Dermis microvascular lymphatic vessel endothelial cell (primary cell): ENCODE data around the gene HES5. TPM values are rescaled to one million over a fixed set of nuclear protein-coding genes. Genes with fewer than 3 reads are reported as not detected.
"Not testable (repeated sequence)": the region's sequence is repeated elsewhere in the genome, so short reads cannot be mapped to it uniquely, and the experiment has no call there.

Experiments used
- DNase-seq, 2 donors: peaks; one replicate each; pipeline versions ENCODE4 v3.0.0 to v3.0.0-alpha.2; 2010; ENCODE audit warnings: low read depth in 2 of 2
- total RNA-seq: library from RNA; depleted of rRNA; stranded (reverse); fragments of >200 nt; gene quantifications from 2 replicates; pipeline ENCODE4 v1.2.1, GENCODE V29; 2014

HES5 gene, protein sequence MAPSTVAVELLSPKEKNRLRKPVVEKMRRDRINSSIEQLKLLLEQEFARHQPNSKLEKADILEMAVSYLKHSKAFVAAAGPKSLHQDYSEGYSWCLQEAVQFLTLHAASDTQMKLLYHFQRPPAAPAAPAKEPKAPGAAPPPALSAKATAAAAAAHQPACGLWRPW
- 0.13 TPM in 2 replicates for total RNA-seq

DNA sequence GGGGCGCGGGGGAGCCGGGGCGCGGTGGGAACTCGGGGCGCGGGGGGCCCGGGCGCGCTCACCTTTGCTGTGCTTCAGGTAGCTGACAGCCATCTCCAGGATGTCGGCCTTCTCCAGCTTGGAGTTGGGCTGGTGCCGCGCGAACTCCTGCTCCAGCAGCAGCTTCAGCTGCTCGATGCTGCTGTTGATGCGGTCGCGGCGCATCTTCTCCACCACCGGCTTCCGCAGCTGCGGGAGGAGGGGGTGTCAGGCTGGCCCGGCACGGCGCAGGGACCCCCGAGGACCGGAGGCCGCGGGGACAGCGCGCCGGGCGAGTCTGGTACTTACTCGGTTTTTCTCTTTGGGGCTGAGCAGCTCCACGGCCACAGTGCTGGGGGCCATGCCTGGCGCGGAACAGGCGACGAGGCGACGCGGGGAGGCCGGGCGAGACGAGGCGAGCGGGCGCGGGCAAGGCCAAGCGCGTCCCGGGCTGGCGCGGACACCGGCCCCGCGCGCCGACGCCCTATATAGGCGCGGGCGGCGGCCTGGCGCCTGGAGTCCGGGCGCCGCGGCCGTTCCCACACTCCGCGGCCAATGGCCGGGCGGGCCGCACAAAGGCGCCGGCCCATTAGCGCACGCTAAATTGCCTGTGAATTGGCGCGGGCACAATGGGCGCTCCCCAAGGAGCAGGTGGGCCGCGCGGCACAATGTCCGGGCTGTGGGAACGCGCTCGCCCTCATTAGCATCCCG, at the start of gene HES5:
TSS of gene HES5 (minus strand) at position 480 of the 729 bp plus-strand sequence. CDS start at position 381, 99 bp downstream.
- DNase-seq = peak in 1 of 2 donors; percentile 55

DNA sequence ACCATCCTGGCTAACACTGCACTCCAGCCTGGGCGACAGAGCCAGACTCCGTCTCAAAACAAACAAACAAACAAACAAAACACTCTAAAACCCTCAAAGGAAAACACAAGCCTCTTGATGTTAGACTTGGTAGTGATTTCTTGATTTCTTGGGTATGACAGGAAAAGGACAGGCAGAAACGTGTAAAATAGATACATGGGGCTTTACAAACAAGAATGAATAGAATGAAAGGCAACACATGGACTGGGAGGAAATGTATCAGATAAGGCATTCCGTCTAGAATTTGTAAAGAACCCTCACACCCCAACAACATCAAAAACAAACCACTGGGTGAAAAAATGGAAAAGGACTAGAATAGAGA, 48.7 kb upstream of the HES5 start:
- DNase-seq = no peak

DNA sequence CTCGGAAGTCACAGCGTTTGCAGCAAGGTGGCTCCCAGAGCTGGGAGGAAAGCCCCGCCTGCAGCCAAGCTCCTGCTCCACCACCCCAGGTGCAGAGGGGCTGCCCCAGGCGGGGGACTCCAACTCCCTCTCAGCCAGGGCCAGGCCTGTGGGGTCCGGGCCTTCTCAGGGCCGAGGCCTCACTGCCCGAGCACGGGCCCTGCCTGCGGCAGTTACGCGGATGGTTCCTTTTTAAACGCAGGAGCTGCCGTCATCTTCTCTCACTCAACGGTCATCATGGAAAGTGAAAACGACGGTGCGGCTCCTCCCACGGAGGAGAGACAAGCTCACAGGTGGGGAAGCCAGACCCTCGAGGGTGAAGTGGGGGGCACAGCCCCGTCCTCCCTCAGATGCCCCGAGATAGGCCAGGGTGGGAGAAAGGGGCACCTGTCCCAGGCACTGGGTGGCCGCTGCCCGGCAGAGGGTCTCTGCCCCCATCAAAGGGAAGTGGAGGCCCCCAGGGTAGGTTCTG, 47.6 kb upstream of the HES5 start:
- not testable (repeated sequence) for DNase-seq

DNA sequence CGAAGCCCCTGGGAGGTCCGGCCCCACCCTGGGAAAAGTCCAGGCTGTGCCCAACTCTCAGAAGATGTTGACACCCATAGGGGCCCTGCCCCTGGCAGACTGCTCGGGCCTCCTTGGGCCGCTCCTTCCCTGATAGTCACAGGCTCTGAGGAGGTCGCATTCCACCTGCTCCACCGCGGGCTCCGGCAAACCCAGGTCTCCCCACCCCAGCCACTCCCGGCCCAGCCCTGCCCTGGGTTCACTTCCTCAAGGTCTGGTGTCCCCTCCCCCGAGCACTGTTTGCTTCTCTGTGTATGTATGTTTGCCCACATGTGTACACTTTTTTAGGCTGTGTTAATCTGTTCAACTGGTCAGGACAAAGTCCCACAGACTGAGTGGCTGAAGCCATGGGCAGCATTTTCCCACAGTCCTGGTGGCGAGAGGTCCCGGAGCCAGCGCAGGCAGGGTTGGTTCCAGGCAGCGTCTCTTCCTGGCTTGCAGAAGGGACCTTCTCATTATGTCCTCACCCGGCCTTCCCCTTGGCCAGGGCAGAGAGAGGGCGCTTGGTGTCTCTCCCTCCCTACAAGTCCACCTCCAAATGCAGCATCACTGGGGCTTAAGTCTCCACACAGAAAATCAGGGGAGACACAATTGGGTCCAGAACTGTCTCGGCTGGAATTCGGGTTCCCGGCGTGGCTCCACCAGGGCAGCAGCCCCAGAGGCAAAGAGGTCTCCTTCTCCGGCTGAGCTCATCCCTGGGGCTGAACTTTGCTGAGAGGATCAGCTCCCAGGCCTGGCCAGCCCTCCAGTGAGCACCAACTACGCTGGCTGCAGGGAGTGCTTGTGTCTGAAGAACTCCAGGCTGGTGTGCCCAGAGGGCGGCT, 46.0 kb upstream of the HES5 start:
- no peak for DNase-seq

DNA sequence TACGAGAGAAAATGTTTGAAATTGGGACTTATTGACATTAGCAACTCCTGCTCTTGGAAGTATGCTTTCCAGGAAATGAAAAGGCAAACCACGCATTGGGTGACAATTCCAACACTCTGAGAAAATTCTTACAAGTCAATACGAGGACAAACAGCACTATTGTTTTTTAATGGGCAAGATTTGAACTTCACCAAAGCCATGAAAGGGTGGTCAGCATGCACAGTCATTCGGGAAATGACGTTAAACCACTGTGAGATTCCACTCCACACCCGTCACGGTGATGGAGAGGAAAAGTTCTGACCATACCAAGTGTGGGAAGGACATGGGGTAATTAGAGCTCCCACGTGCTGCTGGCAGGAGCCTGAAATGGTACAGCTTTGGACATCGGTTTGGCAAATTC, 44.3 kb upstream of the HES5 start:
- no peak for DNase-seq

DNA sequence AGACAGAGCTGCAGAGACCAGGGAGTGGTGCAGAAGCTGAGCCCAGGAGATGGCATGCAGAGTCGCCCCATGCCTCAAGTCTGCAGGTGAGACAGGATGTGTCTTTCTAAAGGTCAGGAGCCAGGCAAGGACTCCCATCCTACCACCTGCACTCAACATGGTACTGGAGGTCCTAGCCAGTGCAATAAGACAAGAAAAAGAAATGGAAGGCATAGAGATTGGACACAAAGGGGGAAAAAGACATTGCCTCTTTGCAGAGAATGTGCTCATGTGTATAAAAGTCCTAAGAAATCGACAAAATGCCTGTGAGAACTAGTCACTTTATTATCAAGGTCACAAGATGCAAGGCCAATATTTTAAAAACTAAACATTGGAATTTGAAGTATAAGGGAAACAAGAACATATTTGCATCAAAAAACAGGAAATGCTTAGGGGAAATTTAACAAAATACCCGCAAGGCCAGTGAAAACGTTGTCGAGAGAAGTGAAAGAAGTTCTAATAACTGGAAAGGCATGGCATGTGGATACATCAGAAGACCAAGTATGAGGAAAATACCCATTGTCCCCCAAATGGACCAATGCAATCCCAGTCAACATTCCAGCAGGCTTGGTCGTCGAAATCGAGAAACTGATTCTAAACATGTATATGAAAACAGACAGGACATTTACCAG, 43.3 kb upstream of the HES5 start:
- no peak for DNase-seq

DNA sequence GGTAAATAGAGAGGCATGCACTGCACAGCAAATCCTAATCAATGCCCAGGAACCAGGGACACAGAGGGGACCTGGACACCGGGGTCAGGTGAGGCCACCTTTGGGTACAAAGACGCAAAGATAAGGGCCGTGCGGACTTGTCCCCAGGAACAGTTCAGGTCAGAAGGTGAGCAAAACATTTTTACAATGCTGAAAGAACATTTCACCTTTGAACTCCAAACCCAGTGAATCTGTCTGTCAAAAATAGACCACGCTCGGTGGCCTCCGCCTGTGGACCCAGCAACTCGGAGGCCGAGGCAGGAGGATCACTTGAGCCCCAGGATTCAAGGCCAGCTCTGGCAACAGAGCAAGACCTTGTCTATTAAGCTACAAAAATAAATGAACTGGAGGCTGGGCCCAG, 41.3 kb upstream of the HES5 start:
- no peak for DNase-seq

DNA sequence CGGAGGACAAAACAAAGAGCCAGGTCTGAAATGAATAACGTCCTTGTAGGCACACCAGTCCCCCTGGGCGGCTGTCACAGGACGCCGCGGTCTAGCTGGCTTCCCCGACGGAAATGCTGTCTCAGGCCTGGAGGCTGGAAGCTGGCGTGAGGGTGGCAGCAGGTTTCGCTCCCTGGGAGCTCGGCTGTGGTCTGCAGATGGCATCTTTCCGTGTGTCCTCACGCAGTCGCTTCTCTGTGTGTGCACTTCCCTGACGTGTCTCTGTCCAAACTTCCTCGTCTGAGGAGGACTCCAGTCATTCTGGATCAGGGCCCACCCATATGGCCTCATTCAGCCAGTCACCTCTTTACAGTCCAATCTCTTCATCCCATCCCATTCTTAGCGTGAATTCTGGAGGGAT, 40.3 kb upstream of the HES5 start:
- no peak for DNase-seq

DNA sequence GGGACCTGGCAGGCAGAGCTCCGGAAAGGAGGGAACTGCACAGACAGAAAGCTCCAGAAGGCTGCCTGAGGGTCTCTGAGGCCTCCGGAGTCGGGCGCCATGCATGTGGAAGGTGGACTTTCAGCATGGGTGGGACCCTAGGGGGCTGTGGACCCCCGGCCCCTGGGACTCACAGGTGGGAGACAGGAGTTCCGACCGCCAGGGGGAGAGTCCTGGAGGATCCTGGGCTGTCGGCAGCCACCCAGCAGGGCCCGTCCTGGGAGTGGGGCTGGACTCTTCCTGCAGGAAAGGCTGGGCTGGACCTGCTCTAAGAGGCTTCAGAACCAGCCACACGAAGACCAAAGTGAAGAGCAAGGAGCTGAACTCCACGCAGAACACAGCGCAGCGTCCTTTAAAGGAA, 39.6 kb upstream of the HES5 start:
- DNase-seq = not testable (repeated sequence)

DNA sequence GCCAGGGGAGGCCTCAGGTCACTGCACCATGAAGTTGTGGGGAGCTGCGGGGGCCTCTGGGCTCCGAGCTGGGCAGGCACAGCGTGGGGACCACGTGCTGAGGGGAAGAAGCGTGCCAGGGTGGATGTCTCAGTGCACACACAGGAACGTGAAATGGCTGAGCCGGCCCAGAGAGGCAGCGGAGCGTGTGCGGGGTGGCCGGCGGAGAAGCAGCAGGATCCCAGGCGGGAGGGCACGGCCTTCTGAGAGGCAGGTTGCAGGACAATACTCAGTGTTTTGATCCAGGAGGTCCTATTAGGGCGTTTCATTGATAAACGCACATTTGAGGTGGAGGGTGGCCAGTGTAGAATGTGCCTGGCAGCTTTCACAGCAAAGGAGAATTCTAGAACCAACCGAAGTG, 39.0 kb upstream of the HES5 start:
- no peak for DNase-seq

DNA sequence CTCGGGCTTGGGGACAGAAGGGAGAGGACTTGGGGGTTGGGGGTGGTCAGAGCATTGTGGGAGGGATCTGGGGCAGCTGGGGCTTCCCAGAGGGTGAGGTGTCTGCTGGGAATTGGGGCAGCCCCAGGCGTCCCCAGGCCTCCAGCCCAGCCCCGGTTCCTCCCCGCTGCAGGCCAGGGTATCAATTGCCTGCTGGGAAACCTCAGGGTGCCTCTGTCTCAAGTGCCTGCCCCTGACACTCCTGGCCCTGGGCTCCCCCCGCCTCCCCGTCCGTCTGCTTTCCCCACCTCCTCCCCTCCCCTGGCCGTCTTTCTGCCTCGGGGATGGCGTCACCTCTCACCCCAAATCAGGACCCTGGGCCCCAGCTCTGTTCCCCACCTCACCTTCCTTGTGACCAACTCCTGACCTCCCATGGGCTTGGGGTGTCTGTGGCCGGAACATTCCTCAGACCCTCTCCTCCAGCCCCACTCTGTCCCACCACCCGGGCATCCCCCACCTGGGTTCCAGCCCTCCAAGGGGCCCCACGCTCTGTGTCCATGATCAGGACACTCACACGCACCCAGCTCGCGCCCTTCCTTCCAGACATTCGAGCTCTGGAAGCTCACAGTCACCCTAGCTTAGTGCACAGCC, 38.2 kb upstream of the HES5 start:
- DNase-seq = not testable (repeated sequence)

DNA sequence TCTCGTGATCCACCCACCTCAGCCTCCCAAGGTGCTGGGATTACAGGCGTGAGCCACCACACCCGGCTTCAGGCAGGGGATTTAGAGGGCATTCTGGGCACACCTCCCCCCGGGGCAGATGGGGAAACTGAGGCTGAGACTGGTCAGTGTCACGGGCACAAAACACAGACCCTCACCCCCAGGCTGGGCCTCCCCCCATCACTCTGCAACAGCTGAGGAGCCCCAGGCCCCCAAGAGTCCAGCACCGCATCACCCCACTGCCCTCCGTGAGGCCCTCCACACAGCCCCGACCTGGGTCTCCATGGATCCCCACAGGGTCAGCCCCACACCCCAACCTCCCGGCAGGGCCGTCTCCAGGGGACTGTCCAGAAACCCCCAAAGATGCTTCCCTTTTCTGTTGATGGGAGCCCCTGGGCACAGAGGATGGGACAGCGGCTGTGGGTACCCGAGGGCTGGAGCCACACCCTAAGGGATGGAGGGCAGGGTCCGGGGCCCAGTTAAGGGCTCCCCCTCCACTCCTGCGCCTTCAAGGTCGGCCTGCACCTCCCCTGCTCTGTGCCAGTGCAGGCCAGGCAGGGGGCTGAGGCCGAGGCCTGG, 37.1 kb upstream of the HES5 start:
- no peak for DNase-seq

DNA sequence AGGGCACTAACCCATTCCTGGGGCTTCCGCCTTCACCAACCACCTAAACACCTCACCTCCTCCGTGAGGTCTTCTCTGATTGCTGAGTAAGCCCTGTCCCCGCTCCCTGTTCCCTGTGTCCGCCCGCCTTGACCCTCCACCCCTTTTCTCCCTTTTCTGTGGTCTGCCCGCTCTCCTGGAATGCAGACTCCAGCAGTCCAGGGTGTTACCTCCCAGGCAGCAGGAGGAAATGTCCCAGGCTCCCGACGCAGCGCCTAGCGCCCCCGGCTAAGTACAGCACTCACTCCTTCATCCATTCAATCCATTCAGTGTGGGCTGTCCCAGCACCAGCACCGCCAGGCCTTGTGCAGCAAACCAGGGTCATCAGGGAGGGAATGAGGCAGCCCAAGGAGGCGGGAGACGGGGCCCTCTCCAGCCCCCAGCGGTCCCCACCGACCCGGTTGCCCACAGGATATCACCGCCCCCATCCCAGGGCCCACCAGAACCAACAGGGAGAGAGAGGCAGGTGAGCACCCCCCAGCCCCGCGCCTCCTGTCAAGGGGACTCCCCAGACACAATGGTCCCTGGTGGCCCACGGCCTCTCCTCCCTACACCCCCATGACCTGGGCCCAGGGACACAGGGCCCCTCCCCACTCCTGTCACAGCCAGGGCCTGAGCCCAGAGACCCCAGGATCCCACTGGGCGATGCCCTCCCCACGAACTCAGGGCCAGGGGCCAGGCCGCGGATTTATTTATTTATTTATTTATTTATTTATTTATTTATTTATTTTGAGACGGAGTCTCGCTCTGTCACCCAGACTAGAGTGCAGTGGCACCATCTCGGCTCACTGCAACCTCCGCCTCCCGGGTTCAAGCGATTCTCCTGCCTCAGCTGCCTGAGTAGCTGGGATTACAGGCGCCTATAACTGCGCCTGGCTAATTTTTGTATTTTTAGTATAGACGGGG, 36.3 kb upstream of the HES5 start:
- DNase-seq = no peak

DNA sequence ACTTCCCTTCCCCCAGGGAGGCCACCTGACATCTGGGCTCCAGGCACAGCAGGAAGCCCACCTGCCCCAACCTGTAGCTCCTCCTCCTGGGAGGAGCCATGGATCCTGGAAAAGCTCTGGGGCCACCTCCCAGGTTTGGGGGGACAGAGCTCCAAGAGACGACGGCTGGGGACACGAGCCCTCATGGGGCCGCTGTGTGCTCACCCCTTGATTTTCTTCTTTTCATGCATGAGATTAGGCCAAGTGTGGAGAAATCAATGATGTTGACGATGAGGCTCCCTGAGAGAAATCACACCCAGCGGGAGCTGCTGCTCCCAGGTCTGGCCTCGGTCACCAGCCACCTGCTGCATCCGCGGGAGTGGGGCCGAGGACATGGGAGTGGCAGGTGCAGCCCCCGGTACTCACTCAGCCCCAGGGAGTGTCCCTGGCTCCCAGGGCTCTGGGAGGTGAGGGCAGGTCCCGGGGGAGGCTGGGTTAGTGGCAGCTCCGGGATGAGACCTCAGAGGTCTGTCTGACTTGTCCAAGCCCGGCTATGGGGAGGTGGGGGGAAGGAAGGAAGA, 34.8 kb upstream of the HES5 start:
- no peak for DNase-seq

DNA sequence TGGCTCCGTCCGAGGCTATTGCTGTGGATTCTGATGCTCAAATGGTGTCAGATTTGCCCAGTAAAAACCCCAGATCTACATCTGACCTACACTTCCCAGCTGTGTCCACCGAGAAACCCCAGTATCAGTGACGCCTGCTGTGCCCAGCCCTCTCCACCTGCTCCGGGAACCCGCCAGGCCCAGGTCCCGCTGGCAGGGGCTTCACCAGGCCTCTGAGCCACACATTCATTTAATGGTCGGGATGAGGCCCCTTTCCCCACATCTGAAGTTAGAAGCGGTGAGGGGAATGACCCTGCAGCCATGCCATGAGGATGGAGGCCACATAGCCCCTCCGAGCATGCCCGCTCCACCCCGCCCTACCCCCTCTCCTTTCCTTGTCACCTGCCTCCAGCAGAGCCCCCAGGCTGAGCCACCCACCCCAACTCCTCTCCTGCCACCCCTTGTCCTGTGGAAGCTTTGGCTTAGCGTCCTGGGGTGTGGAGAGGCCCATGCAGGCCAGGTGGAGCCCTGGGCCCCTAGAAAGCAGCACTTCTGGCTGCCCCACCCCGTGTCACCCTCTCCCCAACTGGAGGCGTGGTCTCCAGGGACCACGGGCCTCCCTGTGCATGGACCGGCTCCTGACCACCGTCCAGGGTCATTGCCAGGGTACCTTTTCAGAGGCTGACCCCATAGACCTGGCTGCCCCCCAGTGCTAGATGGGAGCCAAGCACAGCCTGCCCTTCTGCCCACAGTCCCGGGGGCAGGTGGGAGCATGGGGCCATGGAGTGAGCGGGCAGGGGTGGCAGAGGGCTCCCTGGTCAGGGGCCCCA, 34.1 kb upstream of the HES5 start:
- DNase-seq = no peak

DNA sequence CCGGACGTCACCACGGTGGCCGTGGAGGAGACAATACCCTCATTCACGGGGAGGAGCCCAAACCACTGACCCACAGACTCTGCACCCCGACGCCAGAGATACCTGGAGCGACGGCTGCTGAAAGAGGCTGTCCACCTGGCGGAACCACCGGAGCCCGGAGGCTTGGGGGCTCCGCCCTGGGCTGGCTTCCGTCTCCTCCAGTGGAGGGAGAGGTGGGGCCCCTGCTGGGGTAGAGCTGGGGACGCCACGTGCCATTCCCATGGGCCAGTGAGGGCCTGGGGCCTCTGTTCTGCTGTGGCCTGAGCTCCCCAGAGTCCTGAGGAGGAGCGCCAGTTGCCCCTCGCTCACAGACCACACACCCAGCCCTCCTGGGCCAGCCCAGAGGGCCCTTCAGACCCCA, 33.1 kb upstream of the HES5 start:
- no peak for DNase-seq

DNA sequence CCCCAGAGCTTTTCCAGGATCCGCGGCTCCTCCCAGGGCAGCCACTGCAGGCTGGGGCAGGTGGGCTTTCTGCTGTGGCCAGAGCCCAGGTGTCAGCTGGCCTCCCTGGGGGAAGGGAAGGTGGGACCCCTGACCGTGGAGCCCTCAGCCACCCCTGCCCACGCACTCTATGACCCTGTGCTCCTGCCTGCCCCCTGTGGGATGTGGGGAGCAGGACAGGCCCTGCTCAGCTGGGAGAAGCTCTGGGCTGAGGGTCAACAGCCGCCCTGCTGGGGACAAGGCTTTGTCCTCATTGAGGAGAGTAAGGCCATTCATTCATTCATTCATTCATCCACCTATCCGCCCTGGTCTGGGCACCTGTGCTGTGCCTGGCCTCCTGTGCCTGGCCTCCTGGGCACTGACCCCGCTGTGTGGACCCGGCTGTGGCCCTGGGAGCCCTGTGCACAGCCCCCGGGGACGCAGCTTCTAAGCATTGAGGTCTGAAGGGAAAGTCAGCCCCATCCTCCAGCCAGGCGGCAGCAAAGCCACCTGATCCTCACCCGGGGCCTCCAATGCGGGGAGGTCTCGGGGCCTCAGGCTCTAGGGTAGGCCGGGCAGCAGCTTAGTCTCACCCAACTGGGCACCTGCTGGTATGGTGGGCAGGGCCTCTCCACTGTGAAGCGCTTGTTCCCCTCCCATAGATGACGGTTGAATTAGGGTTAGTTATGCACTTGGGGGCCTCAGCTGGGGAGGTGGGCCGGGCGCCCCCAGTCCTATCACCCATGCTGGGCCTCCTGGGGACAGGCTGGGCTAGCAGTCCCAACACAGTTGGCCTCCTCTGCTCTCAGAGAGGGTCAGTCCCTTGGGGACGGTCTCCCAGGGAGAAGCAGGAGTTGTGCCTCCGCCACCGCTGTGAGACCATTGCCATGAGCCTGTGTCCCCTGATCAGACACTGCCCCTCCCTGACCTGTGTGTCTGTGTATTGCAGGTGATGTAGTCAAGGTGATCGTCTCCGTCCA, 32.1 kb upstream of the HES5 start:
- DNase-seq = no peak
